Measurements from ENCODE around the gene RYR1. TPM values are rescaled to one million over a fixed set of nuclear protein-coding genes. Genes with fewer than 3 reads are reported as not detected.
A peak's percentile ranks its signal among the peaks of the same experiment; 100 is the strongest.

The RYR1 gene
- total and polyA plus RNA-seq, 10 of the 15 experiments (the other 5 are each of a cell fraction or from before 2014, with no cell fraction given): under 0.01 to 0.32 (median 0.07) TPM; not detected in 1

DNA sequence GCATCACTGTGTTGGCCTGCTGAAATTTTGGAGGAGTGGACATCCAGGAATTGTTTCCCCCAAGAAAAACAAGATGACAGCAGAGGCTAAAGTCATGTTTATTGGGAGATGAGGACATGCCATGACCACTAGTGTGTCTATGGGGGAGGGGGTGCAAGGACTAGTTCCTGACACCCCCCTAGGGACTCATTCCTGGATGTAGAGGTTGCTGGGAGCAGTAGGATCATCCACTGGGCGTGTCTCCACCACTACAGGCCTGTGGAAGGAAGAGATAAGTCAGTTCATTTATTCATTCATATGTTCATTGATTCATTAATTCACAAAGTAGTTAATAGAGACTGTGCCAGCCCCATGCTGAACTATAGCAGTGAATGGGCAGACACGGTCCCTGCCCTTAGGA is 154.1 kb downstream of the RYR1 start:
- ChIA-PET POLR2A (no interaction called here), SMC1A (ENCODE audit: uncharacterized antibody, unreplicated experiment) (no interaction called here), RAD21 (ENCODE audit: unreplicated experiment) (interaction anchor here (2.2 kb wide), 1 partner anchor 47 kb away, joined by 8 read pairs; no protein-coding TSS in a partner anchor), CTCF (interaction anchor here (0.6 to 1.7 kb wide), 4 partner anchors 28 to 72 kb away, joined by 3 to 5 read pairs (median 4); no protein-coding TSS in a partner anchor)
- ATAC-seq (no peak), DNase-seq (ENCODE audit: low read depth, low spot score) (no peak), FAIRE-seq (no peak)
- intact Hi-C loops (cut with micrococcal nuclease; ENCODE audit: unreplicated experiment) (no loop called here), in situ Hi-C loops (cut with MboI) (no loop called here)
- Histone ChIP-seq H3K9ac (ENCODE audit: control insufficient read depth, insufficient read depth, low read length) (no peak overlapping the region), H3K36me3 (ENCODE audit: control insufficient read depth in 2 of 2, insufficient read depth in 2 of 2, low read length in 1 of 2) (peaks cover 4% of the 10 kb centered on the region in 2 experiments; a peak in 3 of 4 replicates), H3K9me3 (replicated peaks; ENCODE audit: control insufficient read depth, insufficient read depth, low read length) (no peaks in the 10 kb centered on the region), H3K4me2 (ENCODE audit: control insufficient read depth, insufficient read depth) (no peak overlapping the region), H4K20me1 (ENCODE audit: control insufficient read depth, insufficient read depth) (no peaks in the 10 kb centered on the region), H2AFZ (ENCODE audit: control insufficient read depth, low read depth, low read length) (no peak overlapping the region), H3K27me3 (replicated peaks in 1 of 2; ENCODE audit: control insufficient read depth in 2 of 2, insufficient read depth in 2 of 2, low read length in 1 of 2) (no peaks in the 10 kb centered on the region), H3K4me3 (no peak overlapping the region), H3K27ac (ENCODE audit: control insufficient read depth, insufficient read depth) (no peak overlapping the region), H3K79me2 (ENCODE audit: control insufficient read depth, insufficient read depth, low read length) (no peaks in the 10 kb centered on the region), H3K4me1 (ENCODE audit: control insufficient read depth, insufficient read depth, low read length) (peaks cover 18% of the 10 kb centered on the region)
- 96% methylated on average over 2 of the region's 2 CpGs for WGBS (ENCODE audit: insufficient coverage, insufficient replicate concordance, low lambda C conversion rate, missing lambda C conversion rate)
- TF ChIP-seq RBBP5 (conservative IDR thresholded peaks at IDR 0.05) (no peak), CBX5 (IDR thresholded peaks at IDR 0.05; ENCODE audit: low read depth) (no peak), ZNF24 (IDR thresholded peaks at IDR 0.05) (peak; percentile 62), MYC (IDR thresholded peaks at IDR 0.05; ENCODE audit: insufficient read depth, insufficient read length, insufficient replicate concordance, low read length, severe bottlenecking) (no peak), BCL11A (IDR thresholded peaks at IDR 0.05; ENCODE audit: low read depth, low read length) (no peak), HCFC1 (IDR thresholded peaks at IDR 0.05; ENCODE audit: low read length) (no peak), TCF7 (IDR thresholded peaks at IDR 0.05; ENCODE audit: borderline replicate concordance) (no peak)
- TF ChIP-seq, protein P1, sequence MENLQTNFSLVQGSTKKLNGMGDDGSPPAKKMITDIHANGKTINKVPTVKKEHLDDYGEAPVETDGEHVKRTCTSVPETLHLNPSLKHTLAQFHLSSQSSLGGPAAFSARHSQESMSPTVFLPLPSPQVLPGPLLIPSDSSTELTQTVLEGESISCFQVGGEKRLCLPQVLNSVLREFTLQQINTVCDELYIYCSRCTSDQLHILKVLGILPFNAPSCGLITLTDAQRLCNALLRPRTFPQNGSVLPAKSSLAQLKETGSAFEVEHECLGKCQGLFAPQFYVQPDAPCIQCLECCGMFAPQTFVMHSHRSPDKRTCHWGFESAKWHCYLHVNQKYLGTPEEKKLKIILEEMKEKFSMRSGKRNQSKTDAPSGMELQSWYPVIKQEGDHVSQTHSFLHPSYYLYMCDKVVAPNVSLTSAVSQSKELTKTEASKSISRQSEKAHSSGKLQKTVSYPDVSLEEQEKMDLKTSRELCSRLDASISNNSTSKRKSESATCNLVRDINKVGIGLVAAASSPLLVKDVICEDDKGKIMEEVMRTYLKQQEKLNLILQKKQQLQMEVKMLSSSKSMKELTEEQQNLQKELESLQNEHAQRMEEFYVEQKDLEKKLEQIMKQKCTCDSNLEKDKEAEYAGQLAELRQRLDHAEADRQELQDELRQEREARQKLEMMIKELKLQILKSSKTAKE (IDR thresholded peaks at IDR 0.05; ENCODE audit: low read depth, poor library complexity, severe bottlenecking): no peak
- BruUV-seq (replicated peaks): no TSS peak
